Measurements from ENCODE around the gene TTLL11. TPM values are rescaled to one million over a fixed set of nuclear protein-coding genes. Genes with fewer than 3 reads are reported as not detected.
A peak's percentile ranks its signal among the peaks of the same experiment; 100 is the strongest.

TTLL11 gene
- total RNA-seq, 1 donor from 2014 or later, result 6.9 TPM

DNA sequence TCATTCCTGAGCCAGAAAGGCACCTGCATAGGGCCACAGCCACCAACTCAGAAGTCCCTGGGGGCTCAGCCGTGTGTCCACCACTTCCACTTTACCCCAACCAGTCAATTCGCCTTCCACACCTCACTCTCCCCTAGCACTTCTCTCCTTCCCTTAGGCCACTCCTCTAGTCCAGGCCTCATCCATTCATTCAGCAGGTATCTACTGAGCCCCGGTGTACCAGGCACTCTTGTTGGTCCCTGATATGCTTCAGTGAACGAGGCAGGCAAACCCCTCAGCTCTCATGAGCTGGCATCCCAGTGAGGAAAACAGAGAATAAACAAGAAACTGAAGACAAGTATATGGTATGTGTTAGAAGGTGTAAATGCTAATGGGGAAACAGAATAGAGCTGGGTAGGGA, 37.7 kb upstream of the TTLL11 start:
- Histone ChIP-seq H3K27me3 (ENCODE audit: insufficient read depth, low read length) (no peaks in the 10 kb centered on the region), H3K4me3 (ENCODE audit: insufficient read depth, low read depth, low read length) (no peak overlapping the region), H4K20me1 (ENCODE audit: insufficient read depth, low read length) (no peaks in the 10 kb centered on the region), H3K4me1 (ENCODE audit: insufficient read depth, low read length) (peaks cover 23% of the 10 kb centered on the region), H2AFZ (ENCODE audit: low read depth, low read length) (no peak overlapping the region), H3K9me3 (ENCODE audit: insufficient read depth, low read depth, low read length) (no peaks in the 10 kb centered on the region), H3K79me2 (ENCODE audit: insufficient read depth, low read length) (no peaks in the 10 kb centered on the region), H3K9ac (ENCODE audit: low read length) (no peak overlapping the region), H3K4me2 (ENCODE audit: low read length) (no peak overlapping the region), H3K36me3 (ENCODE audit: insufficient read depth, low read length) (no peaks in the 10 kb centered on the region), H3K27ac (ENCODE audit: low read depth, low read length) (no peak overlapping the region)
- no peak for DNase-seq (ENCODE audit: low read depth)
- TF ChIP-seq EZH2 (IDR thresholded peaks at IDR 0.05; ENCODE audit: insufficient read depth, low read length), result no peak
- TF ChIP-seq, protein P1, sequence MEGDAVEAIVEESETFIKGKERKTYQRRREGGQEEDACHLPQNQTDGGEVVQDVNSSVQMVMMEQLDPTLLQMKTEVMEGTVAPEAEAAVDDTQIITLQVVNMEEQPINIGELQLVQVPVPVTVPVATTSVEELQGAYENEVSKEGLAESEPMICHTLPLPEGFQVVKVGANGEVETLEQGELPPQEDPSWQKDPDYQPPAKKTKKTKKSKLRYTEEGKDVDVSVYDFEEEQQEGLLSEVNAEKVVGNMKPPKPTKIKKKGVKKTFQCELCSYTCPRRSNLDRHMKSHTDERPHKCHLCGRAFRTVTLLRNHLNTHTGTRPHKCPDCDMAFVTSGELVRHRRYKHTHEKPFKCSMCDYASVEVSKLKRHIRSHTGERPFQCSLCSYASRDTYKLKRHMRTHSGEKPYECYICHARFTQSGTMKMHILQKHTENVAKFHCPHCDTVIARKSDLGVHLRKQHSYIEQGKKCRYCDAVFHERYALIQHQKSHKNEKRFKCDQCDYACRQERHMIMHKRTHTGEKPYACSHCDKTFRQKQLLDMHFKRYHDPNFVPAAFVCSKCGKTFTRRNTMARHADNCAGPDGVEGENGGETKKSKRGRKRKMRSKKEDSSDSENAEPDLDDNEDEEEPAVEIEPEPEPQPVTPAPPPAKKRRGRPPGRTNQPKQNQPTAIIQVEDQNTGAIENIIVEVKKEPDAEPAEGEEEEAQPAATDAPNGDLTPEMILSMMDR (IDR thresholded peaks at IDR 0.05; ENCODE audit: insufficient read depth, low read depth, low read length), result no peak
- Mint-ChIP-seq H3K27ac (ENCODE audit: unreplicated experiment) (peak overlapping the region; percentile 56), H3K4me3 (ENCODE audit: unreplicated experiment) (no peak overlapping the region), H3K4me1 (ENCODE audit: low read depth, unreplicated experiment) (peaks cover 14% of the 10 kb centered on the region), H3K9me3 (ENCODE audit: unreplicated experiment) (peaks cover 3% of the 10 kb centered on the region), H3K27me3 (ENCODE audit: low read depth, unreplicated experiment) (peaks cover 25% of the 10 kb centered on the region), H3K36me3 (ENCODE audit: low read depth, unreplicated experiment) (no peaks in the 10 kb centered on the region)
- no peak for FAIRE-seq

DNA sequence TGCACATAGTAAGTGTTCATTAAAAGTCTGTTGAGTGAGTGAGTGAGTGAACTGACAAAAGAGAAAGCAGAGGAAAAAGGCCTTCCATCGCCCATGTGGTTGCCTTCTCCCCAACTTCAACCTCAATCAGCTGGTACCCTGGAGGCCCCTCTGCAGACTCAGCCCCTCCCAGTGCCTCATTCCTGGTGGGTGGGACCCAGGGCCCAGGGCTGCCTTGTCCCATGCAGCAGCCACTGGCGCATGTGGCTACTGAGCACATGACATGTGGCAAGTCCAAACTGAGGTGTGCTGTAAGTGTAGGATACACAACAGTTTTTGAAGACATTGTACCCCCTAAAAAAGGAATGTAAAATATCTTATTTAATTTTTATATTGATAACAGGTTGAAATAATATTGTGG, 36.9 kb upstream of the TTLL11 start:
- Histone ChIP-seq H3K79me2 (ENCODE audit: insufficient read depth, low read length) (no peaks in the 10 kb centered on the region), H3K9me3 (ENCODE audit: insufficient read depth, low read depth, low read length) (no peaks in the 10 kb centered on the region), H3K4me1 (ENCODE audit: insufficient read depth, low read length) (peaks cover 27% of the 10 kb centered on the region), H2AFZ (ENCODE audit: low read depth, low read length) (no peak overlapping the region), H3K9ac (ENCODE audit: low read length) (no peak overlapping the region), H3K4me3 (ENCODE audit: insufficient read depth, low read depth, low read length) (no peak overlapping the region), H4K20me1 (ENCODE audit: insufficient read depth, low read length) (no peaks in the 10 kb centered on the region), H3K4me2 (ENCODE audit: low read length) (no peak overlapping the region), H3K36me3 (ENCODE audit: insufficient read depth, low read length) (no peaks in the 10 kb centered on the region), H3K27me3 (ENCODE audit: insufficient read depth, low read length) (no peaks in the 10 kb centered on the region), H3K27ac (ENCODE audit: low read depth, low read length) (no peak overlapping the region)
- Mint-ChIP-seq H3K27me3 (ENCODE audit: low read depth, unreplicated experiment) (peaks cover 26% of the 10 kb centered on the region), H3K36me3 (ENCODE audit: low read depth, unreplicated experiment) (no peaks in the 10 kb centered on the region), H3K27ac (ENCODE audit: unreplicated experiment) (no peak overlapping the region), H3K4me3 (ENCODE audit: unreplicated experiment) (no peak overlapping the region), H3K4me1 (ENCODE audit: low read depth, unreplicated experiment) (peaks cover 15% of the 10 kb centered on the region), H3K9me3 (ENCODE audit: unreplicated experiment) (peaks cover 3% of the 10 kb centered on the region)
- FAIRE-seq, result no peak
- TF ChIP-seq EZH2 (IDR thresholded peaks at IDR 0.05; ENCODE audit: insufficient read depth, low read length), result no peak
- TF ChIP-seq, protein P1 (IDR thresholded peaks at IDR 0.05; ENCODE audit: insufficient read depth, low read depth, low read length), result no peak
- DNase-seq (ENCODE audit: low read depth), result no peak

DNA sequence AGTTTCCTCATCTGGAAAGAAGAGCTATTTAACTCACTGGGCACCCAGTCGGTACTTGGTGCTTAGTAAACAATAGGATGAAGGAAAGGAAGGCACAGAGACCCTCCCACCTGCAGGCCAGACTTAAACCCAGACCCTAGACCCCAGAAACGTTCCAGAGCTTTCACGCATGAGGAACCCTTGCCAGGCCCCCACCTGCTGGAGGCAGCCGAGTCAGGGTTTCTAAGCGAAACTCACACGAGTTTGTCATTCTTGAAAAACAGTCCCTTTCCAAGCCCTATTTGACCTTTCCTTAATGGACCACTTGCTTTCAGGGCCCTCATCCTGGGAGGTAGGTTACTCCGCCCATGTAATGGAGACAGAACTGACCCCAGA, 35.8 kb upstream of the TTLL11 start:
- peaks cover 22% of the 10 kb centered on the region for H3K4me1 ChIP-seq (ENCODE audit: insufficient read depth, low read length)
- no peak overlapping the region for H3K27ac ChIP-seq (ENCODE audit: low read depth, low read length)
- no peak for TF ChIP-seq EZH2 (IDR thresholded peaks at IDR 0.05; ENCODE audit: insufficient read depth, low read length)
- H3K79me2 ChIP-seq (ENCODE audit: insufficient read depth, low read length), result no peaks in the 10 kb centered on the region
- no peak overlapping the region for H3K4me3 ChIP-seq (ENCODE audit: insufficient read depth, low read depth, low read length)
- peaks cover 3% of the 10 kb centered on the region for H3K9me3 Mint-ChIP-seq (ENCODE audit: unreplicated experiment)
- H4K20me1 ChIP-seq (ENCODE audit: insufficient read depth, low read length), result no peaks in the 10 kb centered on the region
- H3K4me3 Mint-ChIP-seq (ENCODE audit: unreplicated experiment), result no peak overlapping the region
- H3K9ac ChIP-seq (ENCODE audit: low read length), result no peak overlapping the region
- H2AFZ ChIP-seq (ENCODE audit: low read depth, low read length), result no peak overlapping the region
- DNase-seq (ENCODE audit: low read depth), result no peak
- FAIRE-seq, result no peak
- H3K27ac Mint-ChIP-seq (ENCODE audit: unreplicated experiment), result no peak overlapping the region
- no peaks in the 10 kb centered on the region for H3K36me3 ChIP-seq (ENCODE audit: insufficient read depth, low read length)
- H3K4me2 ChIP-seq (ENCODE audit: low read length), result no peak overlapping the region
- peaks cover 36% of the 10 kb centered on the region for H3K27me3 Mint-ChIP-seq (ENCODE audit: low read depth, unreplicated experiment)
- H3K9me3 ChIP-seq (ENCODE audit: insufficient read depth, low read depth, low read length), result no peaks in the 10 kb centered on the region
- no peaks in the 10 kb centered on the region for H3K36me3 Mint-ChIP-seq (ENCODE audit: low read depth, unreplicated experiment)
- H3K27me3 ChIP-seq (ENCODE audit: insufficient read depth, low read length), result peaks cover 3% of the 10 kb centered on the region
- peaks cover 10% of the 10 kb centered on the region for H3K4me1 Mint-ChIP-seq (ENCODE audit: low read depth, unreplicated experiment)
